22Rv1 (cell line): ENCODE data around the gene RASA3.

Source experiments
- ZFX ChIP-seq: fragments of 450-650 bp; IDR thresholded peaks from 2 replicates; pipeline ENCODE4 v1.6.1; 2017; ENCODE audit warnings: antibody characterized with exemption, borderline replicate concordance
- TF ChIP-seq, protein P1 (sequence below): fragments of 450-650 bp; IDR thresholded peaks from 2 replicates; pipeline ENCODE4 v1.5.1; 2017; ENCODE audit warnings: mild to moderate bottlenecking

GRCh38 chr13:113981611-113982295, 150.7 kb downstream of the RASA3 start:
- TF ChIP-seq, protein P1, sequence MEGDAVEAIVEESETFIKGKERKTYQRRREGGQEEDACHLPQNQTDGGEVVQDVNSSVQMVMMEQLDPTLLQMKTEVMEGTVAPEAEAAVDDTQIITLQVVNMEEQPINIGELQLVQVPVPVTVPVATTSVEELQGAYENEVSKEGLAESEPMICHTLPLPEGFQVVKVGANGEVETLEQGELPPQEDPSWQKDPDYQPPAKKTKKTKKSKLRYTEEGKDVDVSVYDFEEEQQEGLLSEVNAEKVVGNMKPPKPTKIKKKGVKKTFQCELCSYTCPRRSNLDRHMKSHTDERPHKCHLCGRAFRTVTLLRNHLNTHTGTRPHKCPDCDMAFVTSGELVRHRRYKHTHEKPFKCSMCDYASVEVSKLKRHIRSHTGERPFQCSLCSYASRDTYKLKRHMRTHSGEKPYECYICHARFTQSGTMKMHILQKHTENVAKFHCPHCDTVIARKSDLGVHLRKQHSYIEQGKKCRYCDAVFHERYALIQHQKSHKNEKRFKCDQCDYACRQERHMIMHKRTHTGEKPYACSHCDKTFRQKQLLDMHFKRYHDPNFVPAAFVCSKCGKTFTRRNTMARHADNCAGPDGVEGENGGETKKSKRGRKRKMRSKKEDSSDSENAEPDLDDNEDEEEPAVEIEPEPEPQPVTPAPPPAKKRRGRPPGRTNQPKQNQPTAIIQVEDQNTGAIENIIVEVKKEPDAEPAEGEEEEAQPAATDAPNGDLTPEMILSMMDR: no peak
- TF ChIP-seq ZFX: no peak
